Thoracic aorta endothelial cell (primary cell): ENCODE data around the gene OR13J1. TPM values are rescaled to one million over a fixed set of nuclear protein-coding genes. Genes with fewer than 3 reads are reported as not detected.

Experiments used
- total RNA-seq: library from RNA; depleted of rRNA; stranded (reverse); fragments of >200 nt; gene quantifications from 2 replicates; pipeline ENCODE4 v1.2.3, GENCODE V29; 2012

OR13J1 gene
- not detected in 2 replicates for total RNA-seq

GRCh38 chr9:35870351-35870923 lies at the start of gene OR13J1:
Gene OR13J1, minus strand, starts transcription at chr9:35870401. Its CDS starts 0 bp downstream, at chr9:35870401.

GRCh38 chr9:35909274-35909673 lies 39.1 kb upstream of the OR13J1 start, which contains the start of gene SPAAR:
Gene SPAAR, plus strand, starts transcription at chr9:35909490. Its CDS starts 974 bp downstream, at chr9:35910464.

GRCh38 chr9:35905912-35906679 lies 35.9 kb upstream of the OR13J1 start, which contains the start of gene HRCT1:
Gene HRCT1, plus strand, starts transcription at chr9:35906202. Its CDS starts 86 bp downstream, at chr9:35906288.

GRCh38 chr9:35829084-35829763 lies 41.0 kb downstream of the OR13J1 start, which contains the start of gene TMEM8B:
Gene TMEM8B, plus strand, starts transcription at chr9:35829228. Its CDS starts 220 bp downstream, at chr9:35829448.

GRCh38 chr9:35828716-35829083 lies 41.5 kb downstream of the OR13J1 start, which contains the start of gene FAM221B:
Gene FAM221B, minus strand, starts transcription at chr9:35828732. Its CDS starts 2,571 bp downstream, at chr9:35826161.

Other genes with a start within 250 kb of the OR13J1 start
- gene SIT1, start 219.5 kb downstream of the OR13J1 start, total RNA-seq = not detected in 2 replicates
- gene RMRP, start 212.4 kb downstream of the OR13J1 start, total RNA-seq = 17,175 and 23,866 TPM in 2 replicates
- 6.7 and 7.0 TPM in 2 replicates for gene CCDC107, start 212.1 kb downstream of the OR13J1 start, total RNA-seq
- 1.5 and 4.2 TPM in 2 replicates for gene ARHGEF39, start 205.2 kb downstream of the OR13J1 start, total RNA-seq
- 0.14 TPM in 1 of 2 replicates, not detected in the other for gene CA9, start 196.5 kb downstream of the OR13J1 start, total RNA-seq
- 122 and 178 TPM in 2 replicates for gene TPM2, start 180.5 kb downstream of the OR13J1 start, total RNA-seq
- gene TLN1, start 138.2 kb downstream of the OR13J1 start, total RNA-seq = 359 and 362 TPM in 2 replicates
- 40.8 and 60.0 TPM in 2 replicates for gene CREB3, start 137.7 kb downstream of the OR13J1 start, total RNA-seq
- gene GBA2, start 121.2 kb downstream of the OR13J1 start, total RNA-seq = 107 and 117 TPM in 2 replicates
- 14.2 and 18.5 TPM in 2 replicates for gene RGP1, start 121.1 kb downstream of the OR13J1 start, total RNA-seq
- 6.0 and 10.2 TPM in 2 replicates for gene MSMP, start 116.1 kb downstream of the OR13J1 start, total RNA-seq
- gene NPR2, start 78.8 kb downstream of the OR13J1 start, total RNA-seq = 13.7 and 17.1 TPM in 2 replicates
- 0.13 and 0.22 TPM in 2 replicates for gene SPAG8, start 58.1 kb downstream of the OR13J1 start, total RNA-seq
- 13.9 and 15.2 TPM in 2 replicates for gene HINT2, start 55.4 kb downstream of the OR13J1 start, total RNA-seq
- gene FAM221B, start 41.7 kb downstream of the OR13J1 start, total RNA-seq = not detected in 2 replicates
- gene TMEM8B, start 41.2 kb downstream of the OR13J1 start, total RNA-seq = 0.53 and 0.65 TPM in 2 replicates
- 2.0 and 2.7 TPM in 2 replicates for gene HRCT1, start 35.8 kb upstream of the OR13J1 start, total RNA-seq
- gene SPAAR, start 39.1 kb upstream of the OR13J1 start, total RNA-seq = 10.6 and 17.7 TPM in 2 replicates
- not detected in 2 replicates for gene OR2S2, start 87.8 kb upstream of the OR13J1 start, total RNA-seq
- 22.1 and 22.6 TPM in 2 replicates for gene RECK, start 166.5 kb upstream of the OR13J1 start, total RNA-seq